Measurements from ENCODE around the gene ATF7. TPM values are rescaled to one million over a fixed set of nuclear protein-coding genes. Genes with fewer than 3 reads are reported as not detected.
"Not testable (repeated sequence)": the region's sequence is repeated elsewhere in the genome, so short reads cannot be mapped to it uniquely, and the experiment has no call there.

The ATF7 gene
- total and polyA plus RNA-seq, 2 experiments from 2014 or later: 12.8 to 21.5 TPM

- Histone ChIP-seq H3K27ac (peak overlapping the region; percentile 71), H3K9me3 (ENCODE audit: low read depth) (no peaks in the 10 kb centered on the region), H3K9me2 (ENCODE audit: insufficient read depth) (no peaks in the 10 kb centered on the region), H3K79me2 (ENCODE audit: insufficient read depth) (peaks cover 13% of the 10 kb centered on the region), H3F3A (ENCODE audit: insufficient read depth) (peaks cover 70% of the 10 kb centered on the region), H3K36me3 (ENCODE audit: low read depth) (peaks cover 56% of the 10 kb centered on the region), H4K20me1 (ENCODE audit: insufficient read depth) (peaks cover 7% of the 10 kb centered on the region), H3K4me3 (no peak overlapping the region), H3K9ac (peak overlapping the region; percentile 29; the same call in 1 of the 2 replicates), H3K27me3 (replicated peaks; ENCODE audit: insufficient read depth) (no peaks in the 10 kb centered on the region), H2AFZ (no peak overlapping the region), H3K4me2 (ENCODE audit: unreplicated experiment) (peak overlapping the region; percentile 44), H3K4me1 (ENCODE audit: insufficient read depth) (peaks cover 44% of the 10 kb centered on the region)
- TF ChIP-seq EZH2phosphoT487 (IDR thresholded peaks at IDR 0.05; ENCODE audit: insufficient read depth, low read depth) (no peak), EZH2 (IDR thresholded peaks at IDR 0.05; ENCODE audit: insufficient read depth, poor library complexity, severe bottlenecking) (no peak)
- peak; percentile 49 for DNase-seq
- 58 to 67% methylated on average over 9 of the region's 9 CpGs for WGBS, 2 experiments (ENCODE audit: low coverage in 1 of 2, low lambda C conversion rate in 2 of 2, missing lambda C conversion rate in 2 of 2)
- in situ Hi-C loops (cut with MboI): no loop called here
Observed at GRCh38 chr12:53481939-53482586, 144.1 kb downstream of the ATF7 start.

- peak; percentile 82 for DNase-seq
- H3K9me3 ChIP-seq (ENCODE audit: low read depth); H3K9me2 ChIP-seq (ENCODE audit: insufficient read depth); H4K20me1 ChIP-seq (ENCODE audit: insufficient read depth); H3K4me3 ChIP-seq; H2AFZ ChIP-seq; in situ Hi-C loops (cut with MboI); H3K27me3 ChIP-seq (replicated peaks; ENCODE audit: insufficient read depth): not testable (repeated sequence)
- peak overlapping the region; percentile 44 for H3K4me2 ChIP-seq (ENCODE audit: unreplicated experiment)
- peaks cover 76% of the 10 kb centered on the region for H3F3A ChIP-seq (ENCODE audit: insufficient read depth)
- peak overlapping the region; percentile 29 for H3K9ac ChIP-seq
- peak overlapping the region; percentile 71 for H3K27ac ChIP-seq
- 13 to 15% methylated on average over 6 of the region's 6 CpGs for WGBS, 2 experiments (ENCODE audit: low coverage in 1 of 2, low lambda C conversion rate in 2 of 2, missing lambda C conversion rate in 2 of 2)
- peaks cover 62% of the 10 kb centered on the region for H3K36me3 ChIP-seq (ENCODE audit: low read depth)
- H3K4me1 ChIP-seq (ENCODE audit: insufficient read depth): peaks cover 44% of the 10 kb centered on the region
- peaks cover 19% of the 10 kb centered on the region for H3K79me2 ChIP-seq (ENCODE audit: insufficient read depth)
Observed at GRCh38 chr12:53481458-53481857, 144.7 kb downstream of the ATF7 start.

- Histone ChIP-seq H3K27ac (peak overlapping the region; percentile 71), H3K4me2 (ENCODE audit: unreplicated experiment) (no peak overlapping the region), H3K4me1 (ENCODE audit: insufficient read depth) (peaks cover 44% of the 10 kb centered on the region), H3K79me2 (ENCODE audit: insufficient read depth) (peaks cover 26% of the 10 kb centered on the region), H4K20me1 (ENCODE audit: insufficient read depth) (peaks cover 7% of the 10 kb centered on the region), H3K27me3 (replicated peaks; ENCODE audit: insufficient read depth) (no peaks in the 10 kb centered on the region), H3K36me3 (ENCODE audit: low read depth) (peaks cover 69% of the 10 kb centered on the region), H3K9ac (peak overlapping the region; percentile 29), H3K9me2 (ENCODE audit: insufficient read depth) (no peaks in the 10 kb centered on the region), H2AFZ (no peak overlapping the region), H3F3A (ENCODE audit: insufficient read depth) (peaks cover 83% of the 10 kb centered on the region), H3K9me3 (ENCODE audit: low read depth) (no peaks in the 10 kb centered on the region), H3K4me3 (no peak overlapping the region)
- DNase-seq: no peak
- in situ Hi-C loops (cut with MboI): no loop called here
- TF ChIP-seq EZH2 (IDR thresholded peaks at IDR 0.05; ENCODE audit: insufficient read depth, poor library complexity, severe bottlenecking) (no peak), EZH2phosphoT487 (IDR thresholded peaks at IDR 0.05; ENCODE audit: insufficient read depth, low read depth) (no peak)
- WGBS, 2 experiments (ENCODE audit: low coverage in 1 of 2, low lambda C conversion rate in 2 of 2, missing lambda C conversion rate in 2 of 2): 63 to 65% methylated on average over 12 of the region's 12 CpGs
Observed at GRCh38 chr12:53480491-53481442, 145.4 kb downstream of the ATF7 start.

GRCh38 chr12:53479331-53479730, 146.9 kb downstream of the ATF7 start:
- no peaks in the 10 kb centered on the region for H3K9me2 ChIP-seq (ENCODE audit: insufficient read depth)
- H3K79me2 ChIP-seq (ENCODE audit: insufficient read depth): peaks cover 41% of the 10 kb centered on the region
- H4K20me1 ChIP-seq (ENCODE audit: insufficient read depth): peaks cover 7% of the 10 kb centered on the region
- no peak overlapping the region for H2AFZ ChIP-seq
- in situ Hi-C loops (cut with MboI): no loop called here
- H3F3A ChIP-seq (ENCODE audit: insufficient read depth): peaks cover 92% of the 10 kb centered on the region
- peaks cover 83% of the 10 kb centered on the region for H3K36me3 ChIP-seq (ENCODE audit: low read depth)
- WGBS, 2 experiments (ENCODE audit: low coverage in 1 of 2, low lambda C conversion rate in 2 of 2, missing lambda C conversion rate in 2 of 2): 53 to 64% methylated on average over 5 of the region's 5 CpGs
- H3K27me3 ChIP-seq (replicated peaks; ENCODE audit: insufficient read depth): no peaks in the 10 kb centered on the region
- no peak for DNase-seq
- peaks cover 44% of the 10 kb centered on the region for H3K4me1 ChIP-seq (ENCODE audit: insufficient read depth)
- peak overlapping the region; percentile 18 for H3K9ac ChIP-seq
- no peak overlapping the region for H3K4me2 ChIP-seq (ENCODE audit: unreplicated experiment)
- peak overlapping the region; percentile 71 for H3K27ac ChIP-seq
- H3K9me3 ChIP-seq (ENCODE audit: low read depth): no peaks in the 10 kb centered on the region
- no peak for TF ChIP-seq EZH2 (IDR thresholded peaks at IDR 0.05; ENCODE audit: insufficient read depth, poor library complexity, severe bottlenecking)
- no peak for TF ChIP-seq EZH2phosphoT487 (IDR thresholded peaks at IDR 0.05; ENCODE audit: insufficient read depth, low read depth)
- no peak overlapping the region for H3K4me3 ChIP-seq

All from GM23248 (cell line).